ENCODE measurements around the gene GTF3C2. TPM values are rescaled to one million over a fixed set of nuclear protein-coding genes. Genes with fewer than 3 reads are reported as not detected.

The GTF3C2 gene
- total and polyA plus RNA-seq, 2 of the 4 experiments (the other 2 are of a cell fraction) = 25.5 to 36.9 TPM

DNA sequence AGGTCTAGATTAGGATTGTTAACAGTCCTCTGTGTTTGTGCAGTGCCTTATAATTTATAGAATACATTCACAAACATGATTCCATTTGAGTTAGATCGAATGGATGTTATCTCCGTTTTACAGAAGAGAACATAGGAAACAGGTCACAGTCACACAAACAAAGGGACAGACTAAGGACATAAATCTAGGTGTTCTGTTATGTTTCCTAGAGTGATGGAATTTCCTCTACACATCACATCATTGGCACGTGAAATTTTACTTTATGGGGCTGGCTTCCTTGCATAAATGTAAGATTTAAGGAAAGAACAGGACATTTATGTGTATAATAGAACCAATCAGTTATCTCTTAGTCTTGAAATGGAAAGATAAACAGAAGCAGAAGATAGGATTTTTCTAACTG is 68.0 kb downstream of the GTF3C2 start:
- no TSS peak for BruUV-seq (replicated peaks)
- ATAC-seq (ENCODE audit: low read depth) (peak; percentile 40; the same call in 1 of the 2 replicates), DNase-seq (no peak)
- H3K27ac ChIP-seq (ENCODE audit: insufficient read depth, low read length) = no peak overlapping the region
- no peaks in the 10 kb centered on the region for H3K36me3 ChIP-seq (ENCODE audit: control insufficient read depth, insufficient read depth, low read length)
- no peak overlapping the region for H3K56ac ChIP-seq (ENCODE audit: extremely low read depth, insufficient read depth, low read length)
- H3K4ac ChIP-seq (ENCODE audit: low read depth, low read length) = no peak overlapping the region
- no peaks in the 10 kb centered on the region for H3K9me3 ChIP-seq (ENCODE audit: control insufficient read depth, insufficient read depth, low read length)
- H2AK9ac ChIP-seq (replicated peaks; ENCODE audit: low read depth, low read length, poor library complexity) = no peak overlapping the region
- no peak overlapping the region for H2BK5ac ChIP-seq (ENCODE audit: low read depth, low read length, poor library complexity, severe bottlenecking)
- H2BK15ac ChIP-seq (ENCODE audit: low read depth, low read length) = no peak overlapping the region
- H2BK120ac ChIP-seq (ENCODE audit: low read depth, low read length) = no peak overlapping the region
- H3K14ac ChIP-seq (replicated peaks; ENCODE audit: low read depth, low read length) = no peak overlapping the region
- POLR2A ChIA-PET (ENCODE audit: unreplicated experiment) = no interaction called here
- peaks cover 4% of the 10 kb centered on the region for H3K9me1 ChIP-seq (ENCODE audit: insufficient read depth, low read length)
- H3K18ac ChIP-seq (ENCODE audit: low read depth, low read length) = no peak overlapping the region
- H2AFZ ChIP-seq (replicated peaks; ENCODE audit: low read length, poor library complexity) = no peak overlapping the region
- H2AK5ac ChIP-seq (ENCODE audit: low read depth, low read length) = no peak overlapping the region
- WGBS, 2 experiments (ENCODE audit: extremely low coverage in 2 of 2, insufficient read length in 1 of 2) = no CpG with 5 or more reads among the region's 3 CpGs
- in situ Hi-C loops (cut with MboI; ENCODE audit: low sequenced_read_pairs) (no loop called here), intact Hi-C loops (cut with micrococcal nuclease) (no loop called here), dilution Hi-C loops (cut with HindIII; ENCODE audit: low sequenced_read_pairs, unreplicated experiment) (no loop called here)
- CTCF ChIA-PET = interaction anchor here (1.0 to 1.7 kb wide), 2 partner anchors 9 to 14 kb away, joined by 3 to 4 read pairs; no protein-coding TSS in a partner anchor
- H3K23ac ChIP-seq (ENCODE audit: low read depth, low read length) = no peak overlapping the region
- H3K79me1 ChIP-seq (ENCODE audit: low read depth in 1 of 2, low read length in 2 of 2) = no peaks in the 10 kb centered on the region
- no peak overlapping the region for H3K4me2 ChIP-seq (ENCODE audit: low read depth, low read length)
- no peak overlapping the region for H2BK20ac ChIP-seq (ENCODE audit: low read depth, low read length)
- H3K9ac ChIP-seq (ENCODE audit: low read depth, low read length) = no peak overlapping the region
- no peak overlapping the region for H4K5ac ChIP-seq (ENCODE audit: low read depth, low read length)
- no peak overlapping the region for H3K4me3 ChIP-seq (ENCODE audit: insufficient read depth, low read depth, low read length)
- no peak for TF ChIP-seq RAD21 (IDR thresholded peaks at IDR 0.05; ENCODE audit: low read length)
- TF ChIP-seq, protein P1, sequence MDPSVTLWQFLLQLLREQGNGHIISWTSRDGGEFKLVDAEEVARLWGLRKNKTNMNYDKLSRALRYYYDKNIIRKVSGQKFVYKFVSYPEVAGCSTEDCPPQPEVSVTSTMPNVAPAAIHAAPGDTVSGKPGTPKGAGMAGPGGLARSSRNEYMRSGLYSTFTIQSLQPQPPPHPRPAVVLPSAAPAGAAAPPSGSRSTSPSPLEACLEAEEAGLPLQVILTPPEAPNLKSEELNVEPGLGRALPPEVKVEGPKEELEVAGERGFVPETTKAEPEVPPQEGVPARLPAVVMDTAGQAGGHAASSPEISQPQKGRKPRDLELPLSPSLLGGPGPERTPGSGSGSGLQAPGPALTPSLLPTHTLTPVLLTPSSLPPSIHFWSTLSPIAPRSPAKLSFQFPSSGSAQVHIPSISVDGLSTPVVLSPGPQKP (IDR thresholded peaks at IDR 0.05; ENCODE audit: borderline replicate concordance, low read depth, low read length) = no peak
- no peak for TF ChIP-seq FOS (IDR thresholded peaks at IDR 0.05; ENCODE audit: low read depth, low read length)
- no peak for TF ChIP-seq MAZ (IDR thresholded peaks at IDR 0.05; ENCODE audit: borderline replicate concordance, low read depth, low read length)
- TF ChIP-seq MAFK (IDR thresholded peaks at IDR 0.05; ENCODE audit: low read depth, low read length) = no peak
- no peak for TF ChIP-seq MXI1 (IDR thresholded peaks at IDR 0.05; ENCODE audit: borderline replicate concordance, low read depth, low read length)
- no peak for TF ChIP-seq BHLHE40 (IDR thresholded peaks at IDR 0.05; ENCODE audit: low read depth, low read length)
- TF ChIP-seq CHD1 (IDR thresholded peaks at IDR 0.05; ENCODE audit: low read depth, low read length) = no peak
- no peak for TF ChIP-seq SMC3 (IDR thresholded peaks at IDR 0.05; ENCODE audit: low read depth, low read length)
- TF ChIP-seq CEBPB (IDR thresholded peaks at IDR 0.05; ENCODE audit: low read depth, low read length) = no peak
- TF ChIP-seq NFE2L2 (IDR thresholded peaks at IDR 0.05; ENCODE audit: low read depth, low read length) = no peak
- TF ChIP-seq, protein P2, sequence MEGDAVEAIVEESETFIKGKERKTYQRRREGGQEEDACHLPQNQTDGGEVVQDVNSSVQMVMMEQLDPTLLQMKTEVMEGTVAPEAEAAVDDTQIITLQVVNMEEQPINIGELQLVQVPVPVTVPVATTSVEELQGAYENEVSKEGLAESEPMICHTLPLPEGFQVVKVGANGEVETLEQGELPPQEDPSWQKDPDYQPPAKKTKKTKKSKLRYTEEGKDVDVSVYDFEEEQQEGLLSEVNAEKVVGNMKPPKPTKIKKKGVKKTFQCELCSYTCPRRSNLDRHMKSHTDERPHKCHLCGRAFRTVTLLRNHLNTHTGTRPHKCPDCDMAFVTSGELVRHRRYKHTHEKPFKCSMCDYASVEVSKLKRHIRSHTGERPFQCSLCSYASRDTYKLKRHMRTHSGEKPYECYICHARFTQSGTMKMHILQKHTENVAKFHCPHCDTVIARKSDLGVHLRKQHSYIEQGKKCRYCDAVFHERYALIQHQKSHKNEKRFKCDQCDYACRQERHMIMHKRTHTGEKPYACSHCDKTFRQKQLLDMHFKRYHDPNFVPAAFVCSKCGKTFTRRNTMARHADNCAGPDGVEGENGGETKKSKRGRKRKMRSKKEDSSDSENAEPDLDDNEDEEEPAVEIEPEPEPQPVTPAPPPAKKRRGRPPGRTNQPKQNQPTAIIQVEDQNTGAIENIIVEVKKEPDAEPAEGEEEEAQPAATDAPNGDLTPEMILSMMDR (conservative IDR thresholded peaks at IDR 0.05; ENCODE audit: low read depth, low read length) = no peak
- TF ChIP-seq POLR2A (IDR thresholded peaks at IDR 0.05; ENCODE audit: low read depth, low read length) = no peak
- TF ChIP-seq, protein P3, sequence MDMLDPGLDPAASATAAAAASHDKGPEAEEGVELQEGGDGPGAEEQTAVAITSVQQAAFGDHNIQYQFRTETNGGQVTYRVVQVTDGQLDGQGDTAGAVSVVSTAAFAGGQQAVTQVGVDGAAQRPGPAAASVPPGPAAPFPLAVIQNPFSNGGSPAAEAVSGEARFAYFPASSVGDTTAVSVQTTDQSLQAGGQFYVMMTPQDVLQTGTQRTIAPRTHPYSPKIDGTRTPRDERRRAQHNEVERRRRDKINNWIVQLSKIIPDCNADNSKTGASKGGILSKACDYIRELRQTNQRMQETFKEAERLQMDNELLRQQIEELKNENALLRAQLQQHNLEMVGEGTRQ (IDR thresholded peaks at IDR 0.05; ENCODE audit: low read depth, low read length) = no peak
- H4K8ac ChIP-seq (ENCODE audit: low read depth in 2 of 2, low read length in 2 of 2) = no peak overlapping the region
- H3K4me1 ChIP-seq (ENCODE audit: control insufficient read depth, insufficient read depth, low read length) = peaks cover 6% of the 10 kb centered on the region
- H4K20me1 ChIP-seq (ENCODE audit: insufficient read depth, low read length) = no peaks in the 10 kb centered on the region; the same call in 1 of the 2 replicates
- H3K27me3 ChIP-seq (ENCODE audit: control insufficient read depth, insufficient read depth, low read length) = peaks cover 10% of the 10 kb centered on the region
- H4K91ac ChIP-seq (ENCODE audit: insufficient read depth, low read depth, low read length) = no peak overlapping the region

Measured in IMR-90 (cell line).